Tibial nerve (tissue), 4 donors: ENCODE results near the gene EAF2. TPM values are rescaled to one million over a fixed set of nuclear protein-coding genes. Genes with fewer than 3 reads are reported as not detected.

Source experiments
- total RNA-seq, 4 donors: library from RNA; depleted of rRNA; stranded (reverse); fragments of >200 nt; gene quantifications; one replicate each; pipeline ENCODE4 v1.1.0, GENCODE V29; 2016

EAF2 gene
- total RNA-seq, 4 donors from 2014 or later = 0.98 to 9.4 (median 7.1) TPM

Other genes starting within 250 kb of the EAF2 start
- gene FBXO40, start 241.8 kb upstream of the EAF2 start, total RNA-seq = not detected
- 10 to 100 TPM; 64.7 to 99.3 (median 83.0) TPM for gene HCLS1, start 174.3 kb upstream of the EAF2 start, total RNA-seq
- 10 to 100 TPM; 54.0 to 70.6 (median 60.1) TPM for gene GOLGB1, start 85.5 kb upstream of the EAF2 start, total RNA-seq
- 10 to 100 TPM; 15.7 to 30.0 (median 21.8) TPM for gene IQCB1, start 149 bp upstream of the EAF2 start, total RNA-seq
- gene SLC15A2, start 59.2 kb downstream of the EAF2 start, total RNA-seq = 10 to 100 TPM in 1 of 4 donors, 1 to 10 TPM in 2, under 1 TPM in 1; 0.59 to 13.2 (median 4.1) TPM
- not detected for gene ILDR1, start 187.0 kb downstream of the EAF2 start, total RNA-seq
- gene CD86, start 220.2 kb downstream of the EAF2 start, total RNA-seq = 10 to 100 TPM in 2 of 4 donors, 1 to 10 TPM in 2; 5.7 to 10.9 (median 8.4) TPM